SH-SY5Y (cell line): ENCODE data around the gene ABCA10.

Experiments
- GATA2 ChIP-seq: IDR thresholded peaks from 2 replicates; pipeline ENCODE4 v1.6.1; 2011; ENCODE audit warnings: mild to moderate bottlenecking, low read depth, low read length
- GATA3 ChIP-seq: IDR thresholded peaks from 2 replicates; pipeline ENCODE4 v1.6.1; 2011; ENCODE audit warnings: low read depth, mild to moderate bottlenecking, low read length, moderate library complexity

DNA sequence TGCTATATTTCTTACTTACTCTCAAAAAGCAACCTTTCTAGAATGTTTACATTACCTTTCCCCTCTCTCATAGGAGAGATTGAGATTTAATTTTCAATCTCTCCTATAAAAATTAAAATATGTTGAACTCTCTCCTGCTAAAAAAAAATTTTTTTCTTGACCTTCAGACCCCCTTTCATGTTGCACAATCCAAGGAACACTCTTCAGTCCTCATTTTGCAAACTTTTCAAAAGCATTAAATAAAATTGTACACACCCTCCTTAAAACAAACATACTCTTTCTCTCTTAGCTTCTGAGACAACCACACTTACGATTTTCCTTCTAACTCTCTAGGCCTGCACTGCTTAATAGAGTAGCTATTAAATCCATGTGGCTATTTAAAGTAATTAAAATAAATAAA, 78.3 kb downstream of the ABCA10 start:
- no peak for TF ChIP-seq GATA2
- no peak for TF ChIP-seq GATA3
